Retinal pigment epithelial cell (primary cell): Measurements from ENCODE around the gene OSBPL7.

Source experiments
- DNase-seq: peaks from one replicate; pipeline ENCODE4 v3.0.0-alpha.2; 2010; ENCODE audit warnings: low read depth
- H3K4me3 ChIP-seq: 2 replicates; pipeline ENCODE4 v1.5.1; 2011; ENCODE audit warnings: mild to moderate bottlenecking, low read length, control low read depth, moderate library complexity
- CTCF ChIP-seq: conservative IDR thresholded peaks from 2 replicates; pipeline ENCODE4 v1.5.1; 2011; ENCODE audit warnings: low read depth, low read length, control low read depth, inconsistent platforms

OSBPL7 gene

DNA sequence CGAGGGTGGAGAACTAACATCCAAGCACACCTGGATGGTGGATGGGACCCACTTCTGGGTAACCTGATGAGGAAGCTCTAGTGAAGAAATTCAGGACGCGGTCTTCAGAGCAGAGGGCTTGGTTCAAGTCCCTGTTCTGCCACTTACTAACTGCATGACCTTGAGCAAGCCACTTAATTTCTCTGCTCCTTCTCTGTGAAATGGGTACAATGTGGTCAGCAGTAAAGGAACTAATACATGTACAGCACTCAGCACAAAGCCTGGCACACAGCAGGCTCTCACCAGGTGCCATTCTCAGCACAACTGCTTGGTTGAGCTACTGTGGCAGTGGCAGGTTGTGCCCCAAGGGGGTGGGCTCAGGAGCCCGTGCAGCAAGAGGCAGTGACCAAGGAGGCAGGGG is 1.9 kb upstream of the OSBPL7 start:
- no peak overlapping the region for H3K4me3 ChIP-seq
- no peak for DNase-seq
- no peak for TF ChIP-seq CTCF

- no peak overlapping the region for H3K4me3 ChIP-seq
- TF ChIP-seq CTCF: no peak
- no peak for DNase-seq
Observed at GRCh38 chr17:47822785-47823184, 1.2 kb upstream of the OSBPL7 start.

DNA sequence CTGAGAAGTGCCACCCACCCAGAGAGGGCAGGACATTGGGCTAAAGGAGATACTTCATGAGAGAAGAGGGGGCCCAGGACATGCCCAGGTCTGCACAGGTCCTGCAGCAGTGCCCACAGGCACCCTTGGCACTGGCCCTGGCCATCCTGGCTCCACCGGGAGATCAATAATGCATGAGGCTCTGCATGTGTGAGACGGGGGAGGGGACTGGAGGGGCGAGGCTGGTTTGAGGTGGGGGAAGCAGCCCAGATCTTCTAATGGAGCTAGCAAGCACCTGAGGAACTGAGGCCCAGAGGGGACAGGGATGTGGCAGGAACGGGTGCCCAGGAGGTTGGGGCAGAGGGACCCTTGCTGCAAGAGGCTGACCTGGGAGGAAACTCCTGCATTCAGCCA is 567 bp downstream of the OSBPL7 start:
- DNase-seq: no peak
- no peak for TF ChIP-seq CTCF
- H3K4me3 ChIP-seq: peak overlapping the region; percentile 89

DNA sequence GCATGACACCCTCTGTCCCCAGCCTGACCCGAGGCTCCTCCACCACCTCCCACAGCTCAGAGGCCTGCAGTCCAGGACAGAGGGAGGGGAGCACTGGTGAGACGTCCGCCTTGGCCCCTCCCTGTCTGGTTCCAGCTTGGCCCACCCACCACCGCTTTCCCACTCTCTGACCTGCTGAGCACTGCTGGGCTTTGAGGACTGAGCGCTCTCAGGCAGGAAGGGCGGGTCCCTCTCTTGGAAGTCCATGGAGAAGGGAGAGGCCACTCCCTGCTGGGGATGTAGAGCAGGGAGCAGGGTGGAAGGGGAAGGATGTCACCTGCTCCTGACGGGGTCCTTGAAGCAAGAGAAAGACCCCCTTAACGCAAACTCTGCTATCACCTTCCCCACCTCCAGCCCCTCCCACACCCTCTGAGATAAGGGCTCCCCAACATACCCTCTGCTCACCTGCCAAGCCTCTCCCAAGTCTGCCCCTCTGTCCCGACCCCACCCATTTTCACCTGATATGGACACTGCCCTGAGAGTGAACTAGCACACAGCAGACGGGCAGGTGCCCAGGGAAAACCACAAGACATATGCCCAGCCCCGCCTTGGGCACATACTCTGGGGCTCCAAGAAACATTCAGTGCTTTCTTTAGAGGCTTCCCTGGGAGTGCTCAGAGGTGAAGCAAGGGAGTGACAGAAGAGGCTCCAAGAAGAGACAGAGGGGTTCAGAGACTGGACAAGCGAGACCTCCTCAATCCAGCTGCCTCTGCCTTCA is 1.4 kb downstream of the OSBPL7 start:
- DNase-seq: no peak
- no peak for TF ChIP-seq CTCF
- peak overlapping the region; percentile 89 for H3K4me3 ChIP-seq

DNA sequence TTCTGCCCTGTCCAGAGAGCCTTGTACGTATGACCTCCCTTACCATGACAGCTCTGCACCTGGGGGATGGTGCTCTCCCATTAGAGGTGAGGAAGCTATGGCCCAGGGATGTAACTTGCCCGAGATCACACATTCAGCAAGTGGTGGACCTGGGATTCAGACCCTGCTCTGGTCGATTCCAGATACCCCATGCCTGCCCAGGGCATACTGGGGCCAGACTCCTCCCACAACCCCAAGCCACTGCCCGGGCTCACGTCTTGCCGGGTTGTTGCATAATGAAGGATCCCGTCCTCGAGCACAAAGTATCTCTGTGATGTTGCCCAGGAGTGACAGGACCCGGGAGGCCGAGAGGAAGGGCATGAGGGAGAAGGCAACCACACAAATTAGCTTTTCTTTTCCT is 2.1 kb downstream of the OSBPL7 start:
- H3K4me3 ChIP-seq: no peak overlapping the region
- no peak for TF ChIP-seq CTCF
- no peak for DNase-seq

GRCh38 chr17:47818002-47818695 is 3.4 kb downstream of the OSBPL7 start:
- no peak for DNase-seq
- no peak for TF ChIP-seq CTCF
- H3K4me3 ChIP-seq: no peak overlapping the region

GRCh38 chr17:47816947-47817346 is 4.6 kb downstream of the OSBPL7 start:
- DNase-seq: no peak
- TF ChIP-seq CTCF: no peak
- no peak overlapping the region for H3K4me3 ChIP-seq
